NCI-H187 (cell line): ENCODE results near the gene PLAAT5.
"Not testable (repeated sequence)": the region's sequence is repeated elsewhere in the genome, so short reads cannot be mapped to it uniquely, and the experiment has no call there.

Source experiments
- DNase-seq, 2 experiments: peaks; one replicate each; lab custom pipeline; 2025; lab: John Stamatoyannopoulos, UW

The PLAAT5 gene, protein sequence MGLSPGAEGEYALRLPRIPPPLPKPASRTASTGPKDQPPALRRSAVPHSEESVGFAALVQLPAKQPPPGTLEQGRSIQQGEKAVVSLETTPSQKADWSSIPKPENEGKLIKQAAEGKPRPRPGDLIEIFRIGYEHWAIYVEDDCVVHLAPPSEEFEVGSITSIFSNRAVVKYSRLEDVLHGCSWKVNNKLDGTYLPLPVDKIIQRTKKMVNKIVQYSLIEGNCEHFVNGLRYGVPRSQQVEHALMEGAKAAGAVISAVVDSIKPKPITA

DNA sequence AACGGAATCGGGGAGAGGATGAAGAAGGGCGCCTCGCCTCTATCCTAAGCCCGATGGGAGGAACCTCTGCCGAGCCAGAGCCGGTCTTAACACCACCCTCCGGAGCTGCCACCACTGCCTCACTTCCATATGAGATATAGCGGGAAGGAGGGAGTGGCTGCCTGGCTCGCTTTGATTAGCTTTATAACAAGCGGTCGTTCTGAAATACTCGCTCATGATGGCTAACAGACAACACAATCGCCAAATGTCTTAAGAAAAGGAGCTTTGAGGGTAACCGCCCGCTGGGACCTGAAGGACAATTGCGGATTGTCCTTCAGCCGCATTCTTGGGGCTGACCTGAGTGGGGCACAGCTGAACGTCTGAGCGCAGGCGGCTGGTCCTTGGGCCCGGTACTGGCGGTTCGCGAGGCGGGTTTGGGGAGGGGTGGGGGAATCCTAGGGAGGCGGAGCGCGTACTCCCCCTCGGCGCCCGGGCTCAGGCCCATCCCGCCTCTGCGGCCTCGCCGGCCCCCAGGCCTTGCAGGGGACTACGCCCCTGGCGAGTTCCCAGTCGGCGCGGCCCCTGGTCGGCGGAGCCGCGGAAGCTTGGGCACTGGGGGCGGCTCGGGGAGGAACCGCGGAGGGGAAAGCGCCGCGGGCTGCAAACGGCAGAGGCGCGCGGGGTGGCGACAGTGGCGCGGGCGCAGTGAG lies at the start of gene PLAAT5:
TSS of gene PLAAT5 (minus strand) at position 617 of the 689 bp plus-strand sequence. CDS start at position 484, 133 bp downstream.
- no peak for DNase-seq

DNA sequence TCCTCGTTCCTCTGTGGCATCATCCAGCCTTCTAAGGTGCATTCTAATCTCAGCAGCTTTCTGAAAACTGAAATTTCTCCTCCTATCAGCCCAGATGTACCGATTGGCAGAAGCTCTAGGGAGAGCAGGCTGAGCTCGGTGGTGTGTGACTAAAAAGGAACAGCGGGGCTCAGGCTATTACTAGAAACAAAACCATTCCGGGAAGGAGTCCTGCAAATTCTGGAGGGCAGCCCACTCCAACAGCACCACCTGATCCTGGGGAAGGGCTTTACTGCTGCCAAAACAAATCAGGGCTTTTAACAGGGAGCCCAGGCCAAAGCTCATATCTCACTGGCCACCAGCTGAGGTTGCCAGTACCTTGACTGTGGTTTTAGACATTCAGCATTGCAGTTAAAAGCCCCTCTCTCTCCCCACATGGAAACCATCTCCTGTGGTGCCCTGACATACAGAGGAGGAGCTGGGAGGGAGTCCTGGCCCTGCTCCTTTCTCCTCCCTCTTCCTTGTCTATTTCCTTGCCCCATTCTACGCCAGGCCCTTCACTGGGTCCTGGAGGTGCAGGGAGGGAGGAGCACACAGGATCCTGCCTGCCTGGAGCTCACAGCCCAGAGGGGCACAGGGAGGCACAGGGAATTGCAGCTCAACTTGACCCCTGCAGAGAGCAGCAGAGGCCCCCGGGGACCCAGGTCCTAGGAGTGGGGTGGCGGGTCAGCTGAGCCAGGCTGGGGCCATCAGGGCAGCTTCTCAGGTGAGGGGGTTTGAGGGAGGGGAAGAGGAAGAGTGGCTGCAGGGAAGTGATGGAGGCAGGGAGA lies 46.5 kb upstream of the PLAAT5 start:
- no peak for DNase-seq

DNA sequence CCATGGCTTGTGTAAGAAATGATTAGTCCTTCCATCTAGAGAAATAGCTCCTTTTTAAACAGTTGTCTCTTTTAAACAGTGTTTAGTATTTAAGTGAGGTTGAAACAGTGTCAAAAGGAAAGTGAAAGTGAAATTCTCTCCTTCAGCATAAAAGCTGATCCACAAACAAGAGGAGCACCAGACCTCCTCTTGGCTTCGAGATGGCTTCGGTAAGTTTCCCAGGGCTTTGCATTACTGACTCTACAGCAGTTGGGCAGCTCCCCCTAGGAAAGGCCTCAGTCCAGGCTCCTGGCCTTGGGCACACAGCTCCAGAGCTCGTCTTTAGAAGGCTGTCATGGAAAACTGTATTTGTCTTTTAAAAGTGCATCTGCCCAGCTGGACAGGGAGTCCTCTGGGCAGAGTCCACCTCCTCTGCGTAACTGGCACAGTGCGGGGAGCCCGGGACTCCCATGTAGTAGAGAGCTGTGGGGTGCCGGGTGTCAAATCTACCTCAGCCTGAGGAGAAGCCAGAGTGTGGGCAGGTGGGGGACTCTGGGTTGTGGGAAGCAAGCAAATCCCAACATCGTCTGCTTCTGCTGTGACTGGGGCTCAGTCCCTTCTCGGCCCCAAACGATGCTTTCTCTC lies 45.8 kb upstream of the PLAAT5 start, which contains the start of gene PLAAT4:
TSS of gene PLAAT4 (plus strand) at position 140 of the 624 bp plus-strand sequence. CDS start at position 201, 61 bp downstream.
- no peak for DNase-seq

DNA sequence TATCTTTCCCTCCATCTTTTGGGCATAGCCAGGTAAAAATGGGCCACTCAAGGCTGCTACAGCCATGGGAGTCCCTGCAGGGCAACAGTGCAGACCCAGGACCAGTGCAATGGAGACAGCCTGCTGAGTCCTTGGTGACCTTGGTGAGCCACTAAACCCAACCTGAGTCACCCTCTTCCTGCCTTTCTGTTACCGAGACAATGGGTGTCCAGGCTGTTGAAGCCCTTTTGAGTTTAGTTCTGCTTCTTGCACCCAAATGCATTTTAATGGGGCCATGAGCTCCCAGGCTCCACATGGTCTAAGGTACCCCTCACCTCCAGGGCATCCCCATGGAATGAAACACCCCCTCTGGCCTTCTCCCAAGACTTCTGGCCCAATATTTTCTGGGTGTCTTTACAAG lies 44.8 kb upstream of the PLAAT5 start:
- DNase-seq = no peak

DNA sequence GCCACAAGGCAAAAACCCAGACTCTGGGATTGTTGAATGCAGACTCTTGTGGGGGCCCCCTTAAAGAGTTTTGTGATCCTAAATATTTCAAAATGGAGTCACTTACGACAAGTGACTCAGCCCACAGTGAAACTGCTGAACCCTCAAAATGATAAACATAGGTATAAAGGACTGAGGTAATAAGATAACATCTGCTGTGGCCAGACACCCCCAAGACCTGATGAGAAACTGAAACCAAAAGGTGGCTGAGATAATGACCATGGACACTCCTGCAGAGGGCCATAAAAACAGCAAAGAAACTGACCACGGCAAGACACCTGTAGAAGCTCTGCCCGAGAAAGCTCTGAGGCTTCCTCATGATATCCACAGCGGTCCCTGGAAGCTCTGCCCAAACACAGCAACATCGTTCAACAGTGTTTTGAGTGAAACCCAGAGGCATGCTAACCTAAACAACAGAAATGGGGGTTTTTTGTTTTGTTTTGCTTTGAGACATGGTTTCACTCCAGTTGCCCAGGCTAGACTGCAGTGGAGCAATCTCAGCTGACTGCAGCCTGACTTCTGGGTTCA lies 44.0 kb upstream of the PLAAT5 start:
- no peak for DNase-seq

DNA sequence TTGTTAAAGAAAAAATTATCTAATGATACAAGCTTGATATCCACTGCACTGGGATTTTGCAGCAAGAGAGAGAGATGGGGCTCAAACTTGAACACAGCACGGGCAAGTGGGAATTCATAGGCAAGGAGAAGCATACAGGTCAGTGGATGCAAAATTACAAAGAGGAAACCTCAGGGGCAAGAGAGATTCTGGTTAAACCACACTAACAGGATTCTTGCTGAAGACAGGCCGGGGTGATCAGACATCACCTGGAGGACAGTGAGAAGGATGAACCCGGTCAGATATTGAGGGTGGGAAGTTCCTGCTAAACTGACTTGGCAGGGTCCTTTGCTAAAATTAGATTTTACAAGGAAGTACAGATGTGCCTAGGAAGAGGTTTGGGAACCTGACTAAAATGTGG lies 43.1 kb upstream of the PLAAT5 start:
- no peak for DNase-seq

DNA sequence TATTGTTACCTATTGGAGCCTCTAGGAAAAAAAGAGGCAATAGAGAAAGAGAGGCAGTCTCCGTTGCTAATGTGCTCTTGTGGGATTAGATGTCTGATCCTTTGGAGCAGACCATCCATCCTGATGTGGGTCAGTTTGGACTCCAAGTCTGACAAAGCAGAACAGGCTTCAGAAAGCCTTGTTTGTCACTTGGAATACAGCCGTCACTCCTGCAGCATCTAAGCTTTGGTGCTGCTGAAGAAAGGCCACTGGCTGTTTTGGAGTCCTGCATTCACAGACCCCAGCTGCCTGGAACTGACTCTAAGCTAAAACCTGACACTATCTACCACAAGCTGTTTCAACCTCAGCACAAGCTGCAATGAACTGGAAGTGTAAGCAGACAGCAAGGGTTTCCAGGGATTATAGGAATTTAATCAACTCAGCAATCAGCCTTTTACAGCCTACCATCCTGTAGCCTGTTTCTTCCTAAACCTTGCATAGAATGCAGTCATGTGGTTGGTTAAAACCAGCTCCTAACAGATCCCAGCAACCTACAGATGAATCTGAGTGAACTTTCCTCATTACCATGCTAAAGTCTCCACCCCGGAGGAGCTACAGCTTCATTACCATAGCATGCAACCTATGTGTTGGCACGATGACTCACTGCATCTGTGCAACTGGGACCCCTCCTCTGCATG lies 42.0 kb upstream of the PLAAT5 start:
- DNase-seq = no peak

DNA sequence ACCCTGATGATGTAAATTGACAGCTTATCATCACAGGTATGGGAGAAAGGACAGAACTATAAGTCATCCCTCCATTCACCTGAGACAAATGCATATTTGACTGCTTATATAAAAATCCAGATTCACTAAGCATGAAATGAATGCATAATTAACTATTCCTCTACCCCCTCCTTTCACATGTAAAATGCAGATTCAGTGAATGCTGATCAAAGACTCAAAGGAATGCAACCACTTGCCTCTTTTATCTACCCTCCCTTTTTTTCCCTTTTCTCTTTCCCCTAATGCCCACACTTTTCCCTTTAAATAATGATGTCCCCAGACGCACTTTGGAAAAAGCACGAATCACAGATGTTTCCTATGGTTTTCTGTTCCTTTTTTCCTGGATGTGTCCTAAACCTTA lies 41.1 kb upstream of the PLAAT5 start:
- no peak for DNase-seq

DNA sequence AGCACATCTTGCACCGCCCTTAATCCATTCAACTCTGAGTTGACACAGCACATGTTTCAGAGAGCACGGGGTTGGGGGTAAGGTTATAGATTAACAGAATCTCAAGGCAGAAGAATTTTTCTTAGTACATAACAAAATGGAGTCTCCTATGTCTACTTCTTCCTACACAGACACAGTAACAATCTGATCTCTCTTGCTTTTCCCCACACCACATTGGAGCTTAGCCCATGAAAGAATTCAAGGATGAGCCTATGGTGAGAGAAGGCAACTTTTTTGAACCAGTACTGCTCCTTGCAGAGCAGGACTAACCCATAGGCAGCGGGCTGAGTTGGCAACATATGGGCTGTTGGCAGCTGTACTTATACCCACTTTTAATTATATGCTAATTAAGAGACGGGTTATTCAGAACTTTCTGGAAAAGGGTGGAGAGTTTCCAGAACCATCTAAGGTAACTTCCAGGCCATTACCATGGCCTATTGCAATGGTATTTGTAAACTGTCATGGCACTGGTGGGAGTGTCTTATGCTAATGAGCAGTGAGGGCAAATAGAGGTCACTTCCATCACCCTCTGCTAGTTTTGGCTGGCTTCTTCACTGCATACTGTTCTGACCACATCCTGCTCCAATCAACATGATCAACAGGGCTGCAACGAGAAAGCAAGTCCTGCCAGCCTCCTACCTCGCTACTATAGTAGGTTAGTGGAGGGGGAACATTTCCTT lies 40.3 kb upstream of the PLAAT5 start:
- not testable (repeated sequence) for DNase-seq

DNA sequence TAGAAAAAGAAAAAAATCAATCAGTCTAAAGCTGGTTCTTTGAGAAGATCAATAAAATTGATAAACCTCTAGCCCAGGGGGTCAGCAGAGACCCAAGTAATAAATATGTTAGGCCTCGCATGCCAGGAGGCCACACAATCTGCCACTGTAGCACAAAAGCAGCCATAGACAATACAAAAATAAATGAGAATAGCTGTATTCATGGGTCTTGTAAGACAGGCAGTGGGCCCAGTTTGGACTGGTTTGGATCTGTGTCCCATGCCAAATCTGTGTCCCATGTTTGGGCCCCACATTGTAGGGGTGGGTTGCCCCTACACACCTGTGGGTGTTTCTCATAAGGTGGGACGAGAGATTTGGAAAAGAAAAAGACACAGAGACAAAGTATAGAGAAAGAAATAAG lies 39.1 kb upstream of the PLAAT5 start:
- DNase-seq = no peak

DNA sequence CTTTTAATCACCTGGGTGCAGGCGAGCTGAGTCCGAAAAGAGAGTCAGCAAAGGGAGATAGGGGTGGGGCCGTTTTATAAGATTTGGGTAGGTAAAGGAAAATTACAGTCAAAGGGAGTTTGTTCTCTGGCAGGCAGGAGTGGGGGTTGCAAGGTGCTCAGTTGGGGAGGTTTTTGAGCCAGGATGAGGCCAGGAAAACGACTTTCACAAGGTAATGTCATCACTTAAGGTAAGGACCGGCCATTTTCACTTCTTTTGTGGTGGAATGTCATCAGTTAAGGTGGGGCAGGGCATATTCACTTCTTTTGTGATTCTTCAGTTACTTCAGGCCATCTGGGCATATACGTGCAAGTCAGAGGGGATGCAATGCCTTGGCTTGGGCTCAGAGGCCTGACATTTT lies 38.4 kb upstream of the PLAAT5 start:
- DNase-seq = not testable (repeated sequence)

DNA sequence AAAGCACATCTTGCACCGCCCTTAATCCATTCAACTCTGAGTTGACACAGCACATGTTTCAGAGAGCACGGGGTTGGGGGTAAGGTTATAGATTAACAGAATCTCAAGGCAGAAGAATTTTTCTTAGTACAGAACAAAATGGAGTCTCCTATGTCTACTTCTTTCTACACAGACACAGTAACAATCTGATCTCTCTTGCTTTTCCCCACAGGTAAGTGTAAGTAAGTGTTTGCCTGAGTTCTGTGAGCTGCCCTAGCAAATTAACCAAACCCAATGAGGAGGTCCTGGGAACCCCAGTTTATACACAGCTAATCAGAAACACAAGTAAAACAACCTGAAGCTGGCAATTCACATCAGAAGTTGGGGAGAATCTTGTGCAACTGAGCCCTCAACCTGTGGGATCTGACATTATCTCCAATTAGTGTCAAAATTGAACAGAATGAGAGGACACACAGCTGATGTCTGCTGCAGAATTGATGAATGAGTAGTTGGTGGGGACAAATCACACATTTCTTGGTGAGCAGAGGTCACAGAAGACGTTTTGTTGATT lies 37.8 kb upstream of the PLAAT5 start:
- DNase-seq = not testable (repeated sequence)

DNA sequence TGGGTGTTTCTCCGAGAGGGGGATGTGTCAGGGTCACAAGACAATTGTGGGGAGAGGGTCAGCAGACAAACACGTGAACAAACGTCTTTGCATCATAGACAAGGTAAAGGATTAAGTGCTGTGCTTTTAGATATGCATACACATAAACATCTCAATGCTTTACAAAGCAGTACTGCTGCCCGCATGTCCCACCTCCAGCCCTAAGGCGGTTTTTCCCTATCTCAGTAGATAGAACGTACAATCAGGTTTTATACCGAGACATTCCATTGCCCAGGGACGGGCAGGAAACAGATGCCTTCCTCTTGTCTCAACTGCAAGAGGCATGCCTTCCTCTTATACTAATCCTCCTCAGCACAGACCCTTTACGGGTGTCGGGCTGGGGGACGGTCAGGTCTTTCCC lies 37.2 kb upstream of the PLAAT5 start:
- DNase-seq = not testable (repeated sequence)

DNA sequence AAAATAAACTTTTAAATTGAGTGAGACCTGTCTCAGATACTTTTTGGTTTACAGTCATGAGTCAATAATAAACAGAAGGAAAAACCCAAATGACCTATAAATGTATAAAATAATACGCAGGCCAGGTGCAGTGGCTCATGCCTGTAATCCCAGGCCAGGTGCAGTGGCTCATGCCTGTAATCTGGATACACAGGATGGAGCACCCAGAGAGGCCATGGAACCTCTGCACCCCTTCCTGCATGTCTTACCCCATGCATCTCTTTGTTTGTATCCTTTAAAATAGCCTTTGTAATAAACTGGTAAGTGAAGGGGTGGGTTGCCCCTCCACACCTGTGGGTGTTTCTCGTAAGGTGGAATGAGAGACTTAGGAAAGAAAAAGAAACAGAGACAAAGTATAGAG lies 36.7 kb upstream of the PLAAT5 start:
- no peak for DNase-seq

DNA sequence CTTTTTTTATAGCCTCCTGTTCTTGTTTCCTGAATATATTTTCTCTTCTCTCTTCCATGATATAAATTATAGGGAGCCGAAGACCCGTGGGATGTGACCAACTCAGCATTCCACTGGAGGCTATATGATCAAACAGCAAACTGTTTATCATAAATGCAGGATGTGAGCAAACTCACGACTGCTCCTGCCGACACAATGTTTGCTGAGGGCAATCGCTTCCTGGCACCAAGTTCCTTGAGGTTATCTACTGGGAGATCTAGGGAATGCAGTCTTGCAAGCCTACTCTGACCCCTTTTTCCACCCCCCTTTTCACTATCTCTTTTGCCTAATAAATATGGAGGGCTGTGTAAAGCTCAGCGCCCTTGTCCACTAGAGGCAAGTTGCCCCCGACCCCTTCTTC lies 32.2 kb upstream of the PLAAT5 start:
- DNase-seq = no peak

DNA sequence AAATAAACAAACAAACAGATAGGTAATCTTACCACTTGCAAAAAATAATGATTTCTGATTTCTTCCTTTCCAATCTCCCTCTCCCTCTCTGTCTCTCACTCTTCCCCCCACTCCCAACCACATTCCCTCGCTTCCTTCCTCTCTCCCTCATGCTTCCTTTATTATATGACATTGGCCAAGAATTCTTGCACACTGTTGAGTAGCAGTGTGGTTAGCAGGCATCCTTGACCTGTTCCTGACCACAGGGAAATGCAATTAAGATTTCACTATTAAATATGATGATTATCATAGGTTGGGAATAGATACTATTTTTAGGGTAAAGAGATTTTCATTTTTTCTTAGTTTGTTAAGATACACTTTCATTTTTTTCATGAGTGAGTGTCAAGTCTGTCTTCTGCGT lies 30.9 kb upstream of the PLAAT5 start:
- DNase-seq = no peak

DNA sequence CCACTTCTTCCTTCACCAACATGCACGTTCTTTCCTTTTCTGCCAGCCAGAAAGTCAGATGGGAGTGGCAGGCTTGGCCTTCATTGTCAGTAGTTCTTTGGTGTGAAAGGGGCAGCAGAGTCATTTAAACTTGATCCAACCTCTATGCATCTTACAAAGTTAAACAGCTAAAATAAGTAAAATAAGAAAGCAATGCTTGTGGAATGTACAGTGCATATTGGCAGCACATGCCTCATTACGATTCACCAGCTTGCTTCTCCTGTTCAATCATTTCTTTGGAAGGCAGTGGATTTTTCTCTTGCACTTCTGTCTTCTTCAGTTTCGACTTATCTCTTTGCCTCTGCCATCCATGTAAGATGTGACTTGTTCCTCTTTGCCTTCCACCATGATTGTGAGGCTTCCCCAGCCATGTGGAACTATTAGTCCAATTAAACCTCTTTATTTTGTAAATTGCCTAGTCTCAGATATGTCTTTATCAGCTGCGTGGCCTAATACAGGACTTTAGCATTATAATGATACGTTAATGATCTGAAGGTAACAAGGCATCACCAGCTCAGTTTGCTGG lies 29.7 kb upstream of the PLAAT5 start:
- DNase-seq = no peak

DNA sequence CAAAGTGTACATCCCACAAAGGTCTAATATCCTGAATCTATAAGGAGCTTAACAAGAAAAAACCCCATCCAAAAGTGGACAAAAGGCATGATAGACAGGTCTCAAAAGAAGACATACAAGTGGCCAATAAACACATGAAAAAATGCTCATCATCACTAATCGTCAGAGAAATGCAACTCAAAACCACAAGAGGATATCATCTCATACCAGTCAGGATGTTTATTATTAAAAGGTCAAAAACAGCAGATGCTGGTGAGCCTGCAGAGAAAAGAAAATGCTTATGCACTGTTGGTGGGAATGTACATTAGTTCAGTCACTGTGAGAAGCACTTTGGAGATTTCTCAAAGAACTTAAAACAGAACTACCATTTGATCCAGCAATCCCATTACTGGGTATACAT lies 27.6 kb upstream of the PLAAT5 start:
- no peak for DNase-seq

DNA sequence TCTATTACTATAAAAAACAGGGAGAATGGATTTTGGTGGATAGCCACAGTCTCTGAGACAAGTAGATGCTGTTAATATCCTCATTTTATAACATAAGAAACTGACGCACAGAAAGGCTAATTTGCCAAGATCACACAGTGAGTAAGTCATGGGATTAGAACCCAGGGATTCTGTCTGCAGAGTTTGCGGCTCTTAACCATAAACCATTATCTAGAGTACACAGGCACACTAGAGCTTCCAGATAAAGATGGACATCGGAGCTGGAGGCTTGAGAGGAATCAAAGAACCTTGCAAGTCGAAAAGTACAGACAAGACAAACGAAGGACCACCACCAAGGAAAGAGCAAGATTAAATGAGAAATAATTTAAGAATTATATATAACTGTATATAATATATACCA lies 26.2 kb upstream of the PLAAT5 start:
- no peak for DNase-seq

DNA sequence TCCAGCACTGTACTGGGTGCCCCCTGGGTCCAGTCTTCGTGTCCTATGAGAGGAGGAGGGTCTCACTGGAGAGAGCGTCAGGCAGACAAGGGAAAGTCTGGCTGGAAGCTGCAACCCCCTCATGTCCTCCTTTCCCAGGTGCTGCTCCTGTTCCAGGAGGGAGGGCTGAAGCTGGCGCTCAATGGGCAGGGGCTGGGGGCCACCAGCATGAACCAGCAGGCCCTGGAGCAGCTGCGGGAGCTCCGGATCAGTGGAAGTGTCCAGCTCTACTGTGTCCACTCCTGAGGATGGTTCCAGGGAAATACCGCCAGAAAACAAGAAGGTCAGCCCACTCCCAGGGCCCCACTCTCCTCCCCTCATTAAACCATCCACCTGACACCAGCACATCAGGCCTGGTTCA lies 25.1 kb upstream of the PLAAT5 start:
- no peak for DNase-seq
